Psoas muscle (tissue), 8 donors: Measurements from ENCODE around the gene NANOGP8. TPM values are rescaled to one million over a fixed set of nuclear protein-coding genes. Genes with fewer than 3 reads are reported as not detected.
"Not testable (repeated sequence)": the region's sequence is repeated elsewhere in the genome, so short reads cannot be mapped to it uniquely, and the experiment has no call there.

ENCODE experiments used
- ATAC-seq, 4 donors: fragments of 200-7000 bp; cut with Tn5 transposase; one replicate each; pipeline ENCODE4 v1.9.1; 2020; ENCODE audit warnings: moderate library complexity in 3 of 4, mild to moderate bottlenecking in 2 of 4
- DNase-seq, 2 donors: peaks; one replicate each; pipeline ENCODE4 v3.0.0-alpha.2; 2020
- H3K27ac ChIP-seq: fragments of 200-600 bp; one replicate; pipeline ENCODE4 v1.8.0; 2022
- H3K27me3 ChIP-seq, 3 donors: fragments of 200-600 bp in 1 of 3; one replicate each; pipeline versions ENCODE4 v1.6.1 to v1.8.0; 2013 to 2022; ENCODE audit warnings: low read length in 2 of 3, mild to moderate bottlenecking in 2 of 3, moderate library complexity in 1 of 3; ENCODE audit not compliant: insufficient read depth in 3 of 3
- H3K36me3 ChIP-seq, 2 donors: fragments of 200-600 bp in 1 of 2; one replicate each; pipeline versions ENCODE4 v1.6.1 to v1.8.0; 2013 to 2022; ENCODE audit warnings: low read depth in 1 of 2, mild to moderate bottlenecking in 1 of 2, moderate library complexity in 1 of 2; ENCODE audit not compliant: insufficient read depth in 1 of 2
- H3K4me1 ChIP-seq: fragments of 200-600 bp; one replicate; pipeline ENCODE4 v1.8.0; 2022
- H3K4me3 ChIP-seq: fragments of 200-600 bp; one replicate; pipeline ENCODE4 v1.8.0; 2022; ENCODE audit warnings: mild to moderate bottlenecking
- H3K9me3 ChIP-seq: fragments of 200-600 bp; one replicate; pipeline ENCODE4 v1.8.0; 2022
- CTCF ChIP-seq: fragments of 200-600 bp; IDR thresholded peaks from one replicate; pipeline ENCODE4 v1.8.0; 2022; ENCODE audit warnings: antibody characterized with exemption
- WGBS, 3 donors: extraction: QIAGEN DNeasy Blood & Tissue Kit; methylation state at CpG; one replicate each; pipeline versions ENCODE4 v1.1.6 to v1.1.7; 2013; 5-methylcytosine and 5-hydroxymethylcytosine counted together
- intact Hi-C, 2 donors: fragments of 100-400 bp; cut with DNase I; formaldehyde crosslinking; loops; one replicate each; pipeline versions ENCODE4 v1.11.0 to v1.14.2; 2022
- polyA plus RNA-seq, 3 donors: library from polyadenylated mRNA; stranded (reverse); fragments of 200-250 nt; gene quantifications; one replicate each; pipeline ENCODE4 v1.2.3, GENCODE V29; 2013
- total RNA-seq, 4 donors: library from RNA; stranded (reverse); fragmentation: NEBNext Ultra II Directional in 2 of 4; extraction: Animal tissue kit (Norgen Biotek cat#: 25700) in 2 of 4; gene quantifications; one replicate each; pipeline versions ENCODE4 v1.2.1 to v1.2.4, GENCODE V29; 2021 to 2023
- donor health status: healthy with polysubstance abuse.
- donor health status: DM: no; HTN: no; CAD: no; lungs with moderate emphysema.
- donor health status: Bipolar disorder and iron deficiency.
- donor health status: healthy.
- donor health status: DM: yes; HTN: yes; CAD: no.
- donor health status: DM: no; HTN: no; CAD: no.
- donor health status: DM: no; HTN: no; CAD: no.
- donor health status: DM: yes; HTN: yes; CAD: no.

The NANOGP8 gene
- total and polyA plus RNA-seq, 7 donors = 0.07 to 0.27 TPM; not detected in 5

GRCh38 chr15:35089551-35089950 is 4.5 kb upstream of the NANOGP8 start:
- H3K27me3 ChIP-seq = no peaks in the 10 kb centered on the region
- no peak for TF ChIP-seq CTCF
- no peak for ATAC-seq
- 72 to 81% (median 81%) methylated on average over 2 of the region's 2 CpGs for WGBS, 3 donors
- no peaks in the 10 kb centered on the region for H3K9me3 ChIP-seq
- no peak overlapping the region for H3K4me3 ChIP-seq
- H3K27ac ChIP-seq = no peak overlapping the region
- DNase-seq = no peak
- intact Hi-C loops = no loop called here
- H3K36me3 ChIP-seq = no peaks in the 10 kb centered on the region
- no peaks in the 10 kb centered on the region for H3K4me1 ChIP-seq

DNA sequence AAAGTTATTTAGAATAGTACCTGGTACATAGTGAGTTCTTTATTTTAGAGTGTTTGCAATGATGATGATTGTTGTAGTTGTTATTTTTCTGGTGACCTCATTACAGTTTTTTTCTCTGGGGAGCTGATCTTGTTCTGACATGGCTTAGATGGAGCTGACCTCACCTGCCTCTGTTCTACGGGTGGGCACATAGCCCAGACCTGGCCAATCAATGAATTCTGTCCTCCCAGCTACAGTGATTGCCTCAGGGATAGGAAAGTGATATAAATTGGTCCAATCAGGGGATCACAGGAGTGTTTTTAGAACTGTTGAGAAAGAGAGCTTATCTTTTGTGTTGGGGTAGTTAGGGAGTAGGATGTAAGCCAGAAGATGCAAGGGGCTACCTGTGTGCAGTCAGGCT is 3.2 kb upstream of the NANOGP8 start:
- intact Hi-C loops = no loop called here
- TF ChIP-seq CTCF = no peak
- no peaks in the 10 kb centered on the region for H3K4me1 ChIP-seq
- H3K9me3 ChIP-seq = no peaks in the 10 kb centered on the region
- H3K27me3 ChIP-seq = no peaks in the 10 kb centered on the region
- H3K36me3 ChIP-seq = no peaks in the 10 kb centered on the region
- DNase-seq (no peak), ATAC-seq (no peak)
- WGBS, 3 donors = 86 to 88% (median 86%) methylated on average over 1 of the region's 1 CpG
- no peak overlapping the region for H3K27ac ChIP-seq
- H3K4me3 ChIP-seq = no peak overlapping the region

- no peak overlapping the region for H3K27ac ChIP-seq
- 90 to 96% (median 92%) methylated on average over 3 of the region's 3 CpGs for WGBS, 3 donors
- H3K27me3 ChIP-seq = no peaks in the 10 kb centered on the region
- no peaks in the 10 kb centered on the region for H3K36me3 ChIP-seq
- H3K4me3 ChIP-seq = no peak overlapping the region
- ATAC-seq (no peak), DNase-seq (no peak)
- TF ChIP-seq CTCF = no peak
- intact Hi-C loops = no loop called here
- H3K9me3 ChIP-seq = no peaks in the 10 kb centered on the region
- H3K4me1 ChIP-seq = no peaks in the 10 kb centered on the region
These were observed 2.7 kb upstream of the NANOGP8 start for GRCh38 chr15:35087759-35088158.

DNA sequence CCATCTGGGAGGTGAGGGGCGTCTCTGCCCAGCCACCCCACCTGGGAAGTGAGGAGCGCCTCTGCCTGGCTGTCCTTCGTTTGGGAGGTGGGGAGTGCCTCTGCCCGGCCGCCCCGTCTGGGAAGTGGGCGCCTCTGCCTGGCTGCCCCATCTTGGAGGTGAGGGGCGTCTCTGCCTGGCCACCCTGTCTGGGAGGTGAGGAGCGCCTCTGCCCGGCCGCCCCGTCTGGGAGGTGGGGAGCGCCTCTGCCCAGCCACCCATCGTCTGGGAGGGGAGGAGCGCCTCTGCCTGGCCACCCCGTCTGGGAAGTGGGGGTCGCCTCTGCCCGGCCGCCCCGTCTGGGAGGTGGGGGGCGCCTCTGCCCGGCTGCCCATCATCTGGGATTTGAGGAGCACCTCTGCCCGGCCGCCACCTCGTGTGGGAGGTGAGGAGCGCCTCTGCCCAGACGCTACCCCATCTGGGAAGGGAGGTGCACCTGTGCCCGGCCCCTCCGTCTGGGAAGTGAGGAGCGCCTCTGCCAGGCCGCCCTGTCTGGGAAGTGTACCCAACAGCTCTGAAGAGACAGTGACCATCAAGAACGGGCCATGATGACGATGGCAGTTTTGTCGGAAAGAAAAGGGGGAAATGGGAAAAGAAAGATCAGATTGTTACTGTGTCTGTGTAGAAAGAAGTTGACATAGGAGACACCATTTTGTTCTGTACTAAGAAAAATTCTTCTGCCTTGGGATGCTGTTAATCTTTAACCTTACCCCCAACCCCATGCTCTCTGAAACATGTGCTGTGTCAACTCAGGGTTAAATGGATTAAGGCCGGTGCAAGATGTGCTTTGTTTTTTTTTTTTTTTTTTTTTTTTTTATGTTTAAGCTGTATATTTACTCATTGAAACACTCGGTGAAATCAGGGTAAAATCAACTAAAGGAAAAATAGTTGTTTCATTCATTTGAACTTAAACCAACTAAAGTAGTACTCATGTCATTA is 2.4 kb downstream of the NANOGP8 start:
- H3K4me3 ChIP-seq, intact Hi-C loops, DNase-seq: not testable (repeated sequence)

DNA sequence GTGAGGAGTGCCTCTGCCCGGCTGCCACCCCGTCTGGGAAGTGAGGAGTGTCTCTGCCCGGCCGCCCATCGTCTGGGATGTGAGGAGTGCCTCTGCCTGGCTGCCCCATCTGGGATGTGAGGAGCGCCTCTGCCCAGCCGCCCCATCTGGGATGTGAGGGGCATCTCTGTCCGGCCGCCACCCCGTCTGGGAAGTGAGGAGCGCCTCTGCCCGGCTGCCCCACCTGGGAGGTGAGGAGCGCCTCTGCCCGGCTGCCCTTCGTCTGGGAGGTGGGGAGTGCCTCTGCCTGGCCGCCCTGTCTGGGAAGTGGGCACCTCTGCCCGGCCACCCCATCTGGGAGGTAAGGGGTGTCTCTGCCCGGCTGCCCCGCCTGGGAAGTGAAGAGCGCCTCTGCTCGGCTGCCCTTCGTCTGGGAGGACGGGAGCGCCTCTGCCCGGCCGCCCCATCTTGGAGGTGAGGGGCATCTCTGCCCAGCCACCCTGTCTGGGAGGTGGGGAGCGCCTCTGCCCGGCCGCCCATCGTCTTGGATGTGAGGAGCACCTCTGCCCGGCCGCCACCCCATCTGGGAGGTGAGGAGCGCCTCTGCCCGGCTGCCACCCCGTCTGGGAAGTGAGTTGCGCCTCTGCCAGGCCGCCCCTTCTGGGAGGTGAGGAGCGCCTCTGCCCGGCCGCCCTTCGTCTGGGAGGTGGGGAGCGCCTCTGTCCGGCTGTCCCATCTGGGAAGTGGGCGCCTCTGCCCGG is 3.3 kb downstream of the NANOGP8 start:
- intact Hi-C loops, DNase-seq, H3K36me3 ChIP-seq, H3K4me1 ChIP-seq, H3K27ac ChIP-seq, H3K9me3 ChIP-seq, H3K27me3 ChIP-seq, H3K4me3 ChIP-seq, ATAC-seq: not testable (repeated sequence)
- 94 to 97% (median 94%) methylated on average over 39 to 45 of the region's 45 CpGs for WGBS, 3 donors

More for the DNA sequence above, 2.4 kb downstream of the NANOGP8 start:
- not testable (repeated sequence) for H3K27me3 ChIP-seq, H3K36me3 ChIP-seq, H3K9me3 ChIP-seq, H3K4me1 ChIP-seq, H3K27ac ChIP-seq, ATAC-seq
- WGBS, 3 donors = 88 to 98% (median 95%) methylated on average over 25 to 36 of the region's 36 CpGs
